Fibroblast of lung (primary cell): ENCODE measurements around the gene SH2D3C. TPM values are rescaled to one million over a fixed set of nuclear protein-coding genes. Genes with fewer than 3 reads are reported as not detected.

ENCODE experiments used
- DNase-seq, 2 donors: peaks; one replicate each; pipeline versions ENCODE4 v3.0.0 to v3.0.0-alpha.2; 2010; ENCODE audit warnings: low read depth in 2 of 2
- H2AFZ ChIP-seq: 2 replicates; pipeline ENCODE4 v1.5.1; 2012; ENCODE audit warnings: low read length, control low read depth, inconsistent platforms
- H3K27ac ChIP-seq: 2 replicates; pipeline ENCODE4 v1.5.1; 2011; ENCODE audit warnings: low read length, control low read depth; ENCODE audit not compliant: insufficient read depth
- H3K27me3 ChIP-seq: 2 replicates; pipeline ENCODE4 v1.5.1; 2011; ENCODE audit warnings: mild to moderate bottlenecking, low read length; ENCODE audit not compliant: control insufficient read depth, insufficient read depth
- H3K36me3 ChIP-seq: 2 replicates; pipeline ENCODE4 v1.5.1; 2011; ENCODE audit warnings: low read length; ENCODE audit not compliant: control insufficient read depth, insufficient read depth
- H3K4me1 ChIP-seq: 2 replicates; pipeline ENCODE4 v1.5.1; 2011; ENCODE audit warnings: low read length; ENCODE audit not compliant: control insufficient read depth, insufficient read depth; ENCODE audit errors: extremely low read depth
- H3K4me2 ChIP-seq: 2 replicates; pipeline ENCODE4 v1.5.1; 2011; ENCODE audit warnings: low read length, control low read depth; ENCODE audit not compliant: insufficient read depth; ENCODE audit errors: extremely low read depth
- H3K4me3 ChIP-seq, 4 experiments: fragments of 200-600 bp in 1 of 4; sonication (generic) in 1 of 4; replicated peaks in 1 of 4; 2 replicates each; pipeline ENCODE4 v1.5.1; 2011 to 2016; ENCODE audit warnings: low read length in 4 of 4, low read depth in 3 of 4, mild to moderate bottlenecking in 3 of 4, control low read depth in 2 of 4, inconsistent platforms in 1 of 4, mixed read lengths in 1 of 4; ENCODE audit not compliant: insufficient read depth in 1 of 4; ENCODE audit errors: control extremely low read depth in 1 of 4
- H3K79me2 ChIP-seq: 2 replicates; pipeline ENCODE4 v1.5.1; 2012; ENCODE audit warnings: mild to moderate bottlenecking, low read length, inconsistent platforms; ENCODE audit not compliant: control insufficient read depth, insufficient read depth
- H3K9ac ChIP-seq: 2 replicates; pipeline ENCODE4 v1.5.1; 2011; ENCODE audit warnings: mild to moderate bottlenecking, low read length, control low read depth; ENCODE audit not compliant: insufficient read depth
- H3K9me3 ChIP-seq: 2 replicates; pipeline ENCODE4 v1.5.1; 2012; ENCODE audit warnings: low read depth, low read length; ENCODE audit not compliant: control insufficient read depth, insufficient read depth
- H4K20me1 ChIP-seq: 2 replicates; pipeline ENCODE4 v1.5.1; 2011; ENCODE audit warnings: low read length; ENCODE audit not compliant: control insufficient read depth, insufficient read depth; ENCODE audit errors: extremely low read depth
- EZH2 ChIP-seq: IDR thresholded peaks from 2 replicates; pipeline ENCODE4 v1.5.1; 2012; ENCODE audit warnings: low read length, control low read depth, mild to moderate bottlenecking; ENCODE audit errors: missing control alignments
- polyA plus RNA-seq, 2 donors: library from polyadenylated mRNA; depleted of rRNA in 1 of 2; stranded (reverse) in 1 of 2; unstranded in 1 of 2; fragments of >200 nt; gene quantifications; 2 replicates each; pipeline ENCODE4 v1.2.1, GENCODE V29; 2011 to 2012; ENCODE audit warnings: missing spikeins in 1 of 2
- total RNA-seq: library from RNA; depleted of rRNA; stranded (reverse); fragments of >200 nt; gene quantifications from 2 replicates; pipeline ENCODE4 v1.2.1, GENCODE V29; 2014
- TF ChIP-seq, protein P1 (sequence below), 2 donors: IDR thresholded peaks in 1 of 2; conservative IDR thresholded peaks in 1 of 2; 1 replicate in 1 of 2; 2 replicates in 1 of 2; pipeline ENCODE4 v1.5.1; 2011 to 2012; ENCODE audit warnings: low read length in 2 of 2, control low read depth in 1 of 2, inconsistent platforms in 1 of 2, low read depth in 1 of 2, mild to moderate bottlenecking in 1 of 2

SH2D3C gene
- total and polyA plus RNA-seq, 2 donors (not counting 1 experiment from before 2014, with no cell fraction given): 1.2 TPM; not detected in 1

DNA sequence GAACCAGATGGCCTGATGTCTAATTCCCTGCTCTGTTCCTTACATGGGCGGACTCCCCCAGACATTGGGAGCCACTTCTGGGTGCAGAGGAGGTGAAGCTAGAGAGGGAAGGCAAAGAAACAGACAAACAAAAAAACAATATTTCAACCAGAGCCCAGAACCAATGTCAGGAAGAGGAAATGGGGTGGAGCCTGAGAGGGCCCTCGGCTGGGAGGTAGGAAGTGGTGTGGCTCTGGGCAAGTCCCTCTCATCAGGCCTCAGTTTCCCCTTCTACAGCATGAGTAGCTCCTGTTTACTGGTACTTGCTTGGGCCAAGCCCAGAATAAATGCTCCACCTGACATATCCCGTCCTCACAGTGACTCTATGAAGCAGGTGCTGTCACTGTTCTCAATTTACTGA, 11.1 kb downstream of the SH2D3C start:
- no peak for DNase-seq
- Histone ChIP-seq H4K20me1 (no peaks in the 10 kb centered on the region), H3K9me3 (no peaks in the 10 kb centered on the region), H3K9ac (no peak overlapping the region), H3K27ac (peak overlapping the region; percentile 11), H3K4me2 (no peak overlapping the region), H3K36me3 (no peaks in the 10 kb centered on the region), H3K4me3 (no peak overlapping the region), H3K4me1 (peaks cover 12% of the 10 kb centered on the region), H2AFZ (no peak overlapping the region), H3K27me3 (peaks cover 8% of the 10 kb centered on the region), H3K79me2 (no peaks in the 10 kb centered on the region)
- TF ChIP-seq EZH2: no peak
- TF ChIP-seq, protein P1, sequence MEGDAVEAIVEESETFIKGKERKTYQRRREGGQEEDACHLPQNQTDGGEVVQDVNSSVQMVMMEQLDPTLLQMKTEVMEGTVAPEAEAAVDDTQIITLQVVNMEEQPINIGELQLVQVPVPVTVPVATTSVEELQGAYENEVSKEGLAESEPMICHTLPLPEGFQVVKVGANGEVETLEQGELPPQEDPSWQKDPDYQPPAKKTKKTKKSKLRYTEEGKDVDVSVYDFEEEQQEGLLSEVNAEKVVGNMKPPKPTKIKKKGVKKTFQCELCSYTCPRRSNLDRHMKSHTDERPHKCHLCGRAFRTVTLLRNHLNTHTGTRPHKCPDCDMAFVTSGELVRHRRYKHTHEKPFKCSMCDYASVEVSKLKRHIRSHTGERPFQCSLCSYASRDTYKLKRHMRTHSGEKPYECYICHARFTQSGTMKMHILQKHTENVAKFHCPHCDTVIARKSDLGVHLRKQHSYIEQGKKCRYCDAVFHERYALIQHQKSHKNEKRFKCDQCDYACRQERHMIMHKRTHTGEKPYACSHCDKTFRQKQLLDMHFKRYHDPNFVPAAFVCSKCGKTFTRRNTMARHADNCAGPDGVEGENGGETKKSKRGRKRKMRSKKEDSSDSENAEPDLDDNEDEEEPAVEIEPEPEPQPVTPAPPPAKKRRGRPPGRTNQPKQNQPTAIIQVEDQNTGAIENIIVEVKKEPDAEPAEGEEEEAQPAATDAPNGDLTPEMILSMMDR (conservative IDR thresholded peaks at IDR 0.05 in 1 of 2, IDR thresholded peaks at IDR 0.05 in 1 of 2; ENCODE audit: low read depth in 1 of 2, low read length in 2 of 2): no peak

DNA sequence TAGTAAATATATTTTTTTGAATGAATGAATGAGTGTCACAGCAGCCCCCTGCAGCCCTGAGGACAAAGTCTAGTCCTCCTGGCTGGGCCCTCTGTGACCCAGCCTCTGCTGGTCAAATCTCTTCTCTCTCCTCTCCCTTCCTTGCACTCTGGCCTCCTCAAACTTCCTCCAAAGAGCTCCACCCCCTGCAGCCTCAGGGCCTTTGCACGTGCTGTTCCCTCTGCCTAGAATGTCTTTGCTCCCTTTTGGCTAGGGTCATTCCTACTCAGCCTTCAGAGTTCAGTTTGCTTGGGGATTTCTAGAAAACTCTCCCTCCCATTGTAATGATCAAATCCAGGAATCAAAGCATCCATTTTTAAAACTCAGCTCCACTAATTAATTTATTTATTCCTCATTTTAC, 13.0 kb downstream of the SH2D3C start:
- H4K20me1 ChIP-seq: no peaks in the 10 kb centered on the region
- H3K36me3 ChIP-seq: no peaks in the 10 kb centered on the region
- H3K4me3 ChIP-seq: no peak overlapping the region
- TF ChIP-seq, protein P1 (conservative IDR thresholded peaks at IDR 0.05 in 1 of 2, IDR thresholded peaks at IDR 0.05 in 1 of 2; ENCODE audit: low read depth in 1 of 2, low read length in 2 of 2): no peak
- TF ChIP-seq EZH2: no peak
- no peak overlapping the region for H3K27ac ChIP-seq
- H3K27me3 ChIP-seq: peaks cover 10% of the 10 kb centered on the region
- no peaks in the 10 kb centered on the region for H3K79me2 ChIP-seq
- peaks cover 9% of the 10 kb centered on the region for H3K4me1 ChIP-seq
- no peaks in the 10 kb centered on the region for H3K9me3 ChIP-seq
- DNase-seq: no peak
- no peak overlapping the region for H3K4me2 ChIP-seq
- no peak overlapping the region for H2AFZ ChIP-seq
- no peak overlapping the region for H3K9ac ChIP-seq

DNA sequence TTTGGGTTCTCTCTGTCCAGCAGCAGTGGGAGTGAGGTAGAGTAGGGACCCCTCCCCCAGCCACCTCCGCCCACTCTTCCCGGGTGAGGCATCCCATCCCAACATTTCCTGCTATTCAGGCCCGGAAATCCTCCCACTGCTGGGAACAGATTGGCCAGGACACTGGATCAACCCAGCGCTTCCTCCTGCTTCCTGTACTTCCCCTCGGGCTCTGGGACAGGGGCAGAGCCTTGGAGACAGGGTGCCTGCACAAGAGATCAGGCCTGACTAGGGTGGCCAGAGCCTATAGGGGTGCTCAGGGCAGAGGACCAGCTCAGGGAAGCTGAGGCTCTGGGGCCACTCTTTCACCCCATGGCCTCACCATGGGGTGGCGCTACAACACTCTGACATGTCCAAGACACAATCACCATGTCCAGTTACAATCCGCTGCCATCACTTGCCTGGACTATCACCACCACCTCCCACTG, 14.5 kb downstream of the SH2D3C start:
- Histone ChIP-seq H3K9me3 (no peaks in the 10 kb centered on the region), H3K79me2 (no peaks in the 10 kb centered on the region), H3K4me1 (peaks cover 9% of the 10 kb centered on the region), H2AFZ (no peak overlapping the region), H3K4me2 (no peak overlapping the region), H3K27ac (no peak overlapping the region), H3K27me3 (peaks cover 10% of the 10 kb centered on the region), H3K9ac (no peak overlapping the region), H3K36me3 (no peaks in the 10 kb centered on the region), H3K4me3 (no peak overlapping the region), H4K20me1 (no peaks in the 10 kb centered on the region)
- TF ChIP-seq, protein P1 (conservative IDR thresholded peaks at IDR 0.05 in 1 of 2, IDR thresholded peaks at IDR 0.05 in 1 of 2; ENCODE audit: low read depth in 1 of 2, low read length in 2 of 2): peak; percentile 3 to 21
- no peak for TF ChIP-seq EZH2
- DNase-seq: no peak
